CD14-positive monocyte (primary cell): ENCODE measurements around the gene CAMK1G. TPM values are rescaled to one million over a fixed set of nuclear protein-coding genes. Genes with fewer than 3 reads are reported as not detected.

Experiments
- DNase-seq, 3 donors: peaks; one replicate each; pipeline ENCODE4 v3.0.0-alpha.2; 2011 to 2022
- H2AFZ ChIP-seq: 2 replicates; pipeline ENCODE4 v1.6.0; 2012; ENCODE audit warnings: mild to moderate bottlenecking, low read depth, low read length, inconsistent platforms; ENCODE audit not compliant: insufficient read depth, poor library complexity, severe bottlenecking
- H3K27ac ChIP-seq, 2 donors: 1 replicate in 1 of 2; 2 replicates in 1 of 2; pipeline ENCODE4 v1.5.1; 2012 to 2013; ENCODE audit warnings: low read length in 2 of 2, control low read depth in 1 of 2, inconsistent platforms in 1 of 2, low read depth in 1 of 2, mild to moderate bottlenecking in 1 of 2
- H3K27me3 ChIP-seq, 2 donors: one replicate each; pipeline versions ENCODE4 v1.6.0 to v1.6.1; 2011 to 2013; ENCODE audit warnings: low read length in 2 of 2; ENCODE audit not compliant: control insufficient read depth in 2 of 2, insufficient read depth in 2 of 2
- H3K36me3 ChIP-seq, 2 donors: replicated peaks in 1 of 2; 1 replicate in 1 of 2; 2 replicates in 1 of 2; pipeline versions ENCODE4 v1.5.1 to v1.6.1; 2012 to 2013; ENCODE audit warnings: low read length in 2 of 2, control low read depth in 1 of 2, inconsistent platforms in 1 of 2, mild to moderate bottlenecking in 1 of 2; ENCODE audit not compliant: insufficient read depth in 2 of 2, control insufficient read depth in 1 of 2
- H3K4me1 ChIP-seq, 2 donors: 1 replicate in 1 of 2; 2 replicates in 1 of 2; pipeline versions ENCODE4 v1.5.1 to v1.6.1; 2012 to 2013; ENCODE audit warnings: low read length in 2 of 2, control low read depth in 1 of 2, inconsistent platforms in 1 of 2, mild to moderate bottlenecking in 1 of 2, moderate library complexity in 1 of 2; ENCODE audit not compliant: insufficient read depth in 2 of 2, control insufficient read depth in 1 of 2
- H3K4me2 ChIP-seq: replicated peaks from 2 replicates; pipeline ENCODE3; 2012; ENCODE audit warnings: low read length, moderate library complexity, mild to moderate bottlenecking; ENCODE audit not compliant: poor library complexity, severe bottlenecking; ENCODE audit errors: extremely low read depth
- H3K4me3 ChIP-seq, 3 experiments: fragments of 200-600 bp in 1 of 3; sonication (generic) in 1 of 3; replicated peaks in 1 of 3; 1 replicate in 2 of 3; 2 replicates in 1 of 3; pipeline ENCODE4 v1.5.1; 2011 to 2013; ENCODE audit warnings: low read length in 3 of 3, mild to moderate bottlenecking in 3 of 3, control low read depth in 2 of 3, low read depth in 2 of 3, inconsistent platforms in 1 of 3, moderate library complexity in 1 of 3
- H3K79me2 ChIP-seq: 2 replicates; pipeline ENCODE4 v1.6.0; 2012; ENCODE audit warnings: mild to moderate bottlenecking, control low read depth, inconsistent platforms, low read length, moderate library complexity; ENCODE audit not compliant: insufficient read depth
- H3K9ac ChIP-seq: 2 replicates; pipeline ENCODE4 v1.6.0; 2017; ENCODE audit warnings: low read length, mild to moderate bottlenecking; ENCODE audit not compliant: insufficient read depth, poor library complexity, severe bottlenecking
- H3K9me3 ChIP-seq, 2 donors: replicated peaks in 1 of 2; 1 replicate in 1 of 2; 2 replicates in 1 of 2; pipeline versions ENCODE4 v1.5.1 to v1.6.1; 2012 to 2013; ENCODE audit warnings: low read length in 2 of 2, control low read depth in 1 of 2; ENCODE audit not compliant: control insufficient read depth in 1 of 2, insufficient read depth in 1 of 2
- H4K20me1 ChIP-seq: 2 replicates; pipeline ENCODE4 v1.6.0; 2012; ENCODE audit warnings: mild to moderate bottlenecking, low read length, control low read depth, moderate library complexity; ENCODE audit not compliant: insufficient read depth
- H3K27ac Mint-ChIP-seq, 7 donors: one replicate each; pipeline ENCODE4 v1.8.0; 2020; ENCODE audit warnings: mild to moderate bottlenecking in 7 of 7, mixed read lengths in 7 of 7, moderate library complexity in 6 of 7, inconsistent platforms in 2 of 7
- H3K27me3 Mint-ChIP-seq, 3 donors: one replicate each; pipeline ENCODE4 v1.8.0; 2021 to 2022; ENCODE audit warnings: low read depth in 3 of 3, mild to moderate bottlenecking in 3 of 3, mixed read lengths in 3 of 3, moderate library complexity in 3 of 3, inconsistent platforms in 1 of 3
- H3K36me3 Mint-ChIP-seq, 2 donors: one replicate each; pipeline ENCODE4 v1.8.0; 2020; ENCODE audit warnings: mixed read lengths in 2 of 2, inconsistent platforms in 1 of 2, mild to moderate bottlenecking in 1 of 2
- H3K4me1 Mint-ChIP-seq: one replicate; pipeline ENCODE4 v1.8.0; 2020; ENCODE audit warnings: mild to moderate bottlenecking, mixed read lengths
- H3K4me3 Mint-ChIP-seq, 2 donors: one replicate each; pipeline ENCODE4 v1.8.0; 2020; ENCODE audit warnings: mild to moderate bottlenecking in 2 of 2, mixed read lengths in 2 of 2, moderate library complexity in 1 of 2
- H3K9me3 Mint-ChIP-seq, 7 donors: one replicate each; pipeline ENCODE4 v1.8.0; 2020 to 2022; ENCODE audit warnings: mixed read lengths in 7 of 7, mild to moderate bottlenecking in 6 of 7, moderate library complexity in 6 of 7, inconsistent platforms in 2 of 7
- WGBS: methylation state at CpG from one replicate; pipeline ENCODE4 v1.1.5; 2013; ENCODE audit warnings: missing lambda C conversion rate; ENCODE audit not compliant: insufficient coverage; 5-methylcytosine and 5-hydroxymethylcytosine counted together
- intact Hi-C, 2 donors: fragments of 100-400 bp; cut with micrococcal nuclease; formaldehyde crosslinking; loops; one replicate each; pipeline versions ENCODE4 v1.15.0 to v1.15.1; 2023
- polyA plus RNA-seq, 3 donors: library from polyadenylated mRNA; depleted of rRNA in 1 of 3; unstranded in 2 of 3; stranded (reverse) in 1 of 3; fragments of 300-500 nt in 2 of 3; fragments of >200 nt in 1 of 3; fragmentation: Illumina TruSeq in 2 of 3; gene quantifications; 1 replicate in 2 of 3; 2 replicates in 1 of 3; pipeline ENCODE4 v1.2.3, GENCODE V29; 2012 to 2021
- TF ChIP-seq, protein P1 (sequence below): fragments of 200-600 bp; IDR thresholded peaks from one replicate; pipeline ENCODE4 v1.8.0; 2022; ENCODE audit warnings: antibody characterized with exemption, mild to moderate bottlenecking

CAMK1G gene
- polyA plus RNA-seq, 3 donors = not detected

DNA sequence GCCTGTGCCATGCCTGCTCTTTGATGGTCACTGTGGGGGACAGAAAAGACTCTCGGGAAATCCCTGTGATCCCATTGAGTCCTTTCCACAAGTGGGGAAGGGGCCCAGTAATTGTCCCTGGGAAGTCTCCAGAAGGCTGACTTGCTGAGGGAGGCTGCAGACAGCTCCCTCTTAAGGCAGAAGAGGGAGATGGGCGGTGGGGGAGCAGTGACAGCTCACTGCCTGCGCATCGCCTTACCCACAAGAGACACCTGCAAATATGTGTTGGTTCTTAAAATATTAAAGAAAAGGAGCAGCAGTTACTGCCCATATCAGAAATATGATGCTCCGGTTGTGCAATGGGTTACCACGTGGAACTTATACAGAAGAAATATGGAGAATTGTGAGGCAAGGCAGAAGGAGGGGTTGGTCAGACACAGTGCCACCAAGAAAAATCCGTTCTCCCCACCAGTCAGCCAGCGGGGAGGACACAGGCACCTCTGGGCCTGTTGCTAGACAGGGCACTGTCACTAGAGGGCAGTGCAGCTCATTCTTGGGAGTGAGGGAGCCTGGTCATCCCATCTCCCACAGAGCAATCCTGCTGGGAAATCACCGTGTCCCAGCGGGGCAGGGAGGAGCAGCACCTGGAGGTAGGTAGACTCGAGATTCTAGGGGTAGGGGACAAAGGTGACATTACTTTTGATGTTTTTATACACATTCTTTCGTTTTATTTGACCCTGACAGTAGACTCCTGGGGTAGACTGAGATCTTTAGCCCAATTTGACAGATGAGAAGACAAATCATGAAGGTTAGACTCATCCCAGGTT is 6.9 kb upstream of the CAMK1G start:
- H3K4me1 ChIP-seq = no peaks in the 10 kb centered on the region
- no peak overlapping the region for H3K4me3 ChIP-seq
- H3K4me2 ChIP-seq = no peak overlapping the region
- no peak overlapping the region for H2AFZ ChIP-seq
- Mint-ChIP-seq H3K27me3 (peaks cover 4 to 27% (median 8%) of the 10 kb centered on the region in 3 donors), H3K4me3 (peak overlapping the region in 1 of 2 donors; percentile 46), H3K4me1 (no peaks in the 10 kb centered on the region), H3K9me3 (no peaks in the 10 kb centered on the region), H3K36me3 (no peaks in the 10 kb centered on the region), H3K27ac (peak overlapping the region in 2 of 7 donors; percentile 37 to 68)
- H3K79me2 ChIP-seq = no peaks in the 10 kb centered on the region
- peaks cover 8 to 16% of the 10 kb centered on the region in 2 donors for H3K27me3 ChIP-seq
- no peaks in the 10 kb centered on the region for H3K36me3 ChIP-seq
- H3K27ac ChIP-seq = no peak overlapping the region
- H3K9ac ChIP-seq = no peak overlapping the region
- intact Hi-C loops = loop anchor here (5.0 kb wide), 3 partner anchors 51 to 171 kb away; no protein-coding TSS in a partner anchor
- WGBS = 42% methylated on average over 4 of the region's 12 CpGs
- no peaks in the 10 kb centered on the region for H4K20me1 ChIP-seq
- H3K9me3 ChIP-seq = no peaks in the 10 kb centered on the region
- DNase-seq = peak; percentile 45 to 74 (median 71)
- TF ChIP-seq, protein P1, sequence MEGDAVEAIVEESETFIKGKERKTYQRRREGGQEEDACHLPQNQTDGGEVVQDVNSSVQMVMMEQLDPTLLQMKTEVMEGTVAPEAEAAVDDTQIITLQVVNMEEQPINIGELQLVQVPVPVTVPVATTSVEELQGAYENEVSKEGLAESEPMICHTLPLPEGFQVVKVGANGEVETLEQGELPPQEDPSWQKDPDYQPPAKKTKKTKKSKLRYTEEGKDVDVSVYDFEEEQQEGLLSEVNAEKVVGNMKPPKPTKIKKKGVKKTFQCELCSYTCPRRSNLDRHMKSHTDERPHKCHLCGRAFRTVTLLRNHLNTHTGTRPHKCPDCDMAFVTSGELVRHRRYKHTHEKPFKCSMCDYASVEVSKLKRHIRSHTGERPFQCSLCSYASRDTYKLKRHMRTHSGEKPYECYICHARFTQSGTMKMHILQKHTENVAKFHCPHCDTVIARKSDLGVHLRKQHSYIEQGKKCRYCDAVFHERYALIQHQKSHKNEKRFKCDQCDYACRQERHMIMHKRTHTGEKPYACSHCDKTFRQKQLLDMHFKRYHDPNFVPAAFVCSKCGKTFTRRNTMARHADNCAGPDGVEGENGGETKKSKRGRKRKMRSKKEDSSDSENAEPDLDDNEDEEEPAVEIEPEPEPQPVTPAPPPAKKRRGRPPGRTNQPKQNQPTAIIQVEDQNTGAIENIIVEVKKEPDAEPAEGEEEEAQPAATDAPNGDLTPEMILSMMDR = peak; percentile 99

DNA sequence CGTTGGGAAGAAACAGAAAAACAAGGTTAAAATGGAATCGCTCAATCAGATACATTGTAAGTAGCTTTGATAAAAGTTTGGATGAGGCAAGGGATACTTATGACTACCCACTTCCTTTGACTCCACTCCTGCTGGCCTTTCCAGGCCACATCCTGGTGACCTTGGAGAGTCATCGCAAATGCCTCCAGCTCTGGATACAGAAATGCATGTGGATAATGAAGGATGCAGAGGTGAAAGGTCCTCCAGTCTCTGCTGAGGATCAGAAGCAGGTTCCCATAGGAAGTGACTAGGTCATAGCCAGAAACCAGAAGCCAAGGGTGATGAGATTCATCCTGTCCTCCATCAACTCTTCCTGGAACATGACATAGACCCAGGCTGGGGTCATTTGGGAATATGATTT is 6.2 kb upstream of the CAMK1G start:
- Histone ChIP-seq H3K4me2 (no peak overlapping the region), H3K79me2 (no peaks in the 10 kb centered on the region), H4K20me1 (no peaks in the 10 kb centered on the region), H3K4me1 (no peaks in the 10 kb centered on the region), H3K9ac (no peak overlapping the region), H3K27me3 (peaks cover 8 to 20% of the 10 kb centered on the region in 2 donors), H3K9me3 (no peaks in the 10 kb centered on the region), H2AFZ (no peak overlapping the region), H3K27ac (no peak overlapping the region), H3K36me3 (no peaks in the 10 kb centered on the region), H3K4me3 (no peak overlapping the region)
- H3K27ac Mint-ChIP-seq = no peak overlapping the region
- WGBS = no CpG with 5 or more reads among the region's 3 CpGs
- H3K9me3 Mint-ChIP-seq = no peaks in the 10 kb centered on the region
- TF ChIP-seq, protein P1 = no peak
- H3K27me3 Mint-ChIP-seq = peaks cover 4 to 24% (median 6%) of the 10 kb centered on the region in 3 donors
- intact Hi-C loops = loop anchor here (5.0 kb wide), 3 partner anchors 50 to 170 kb away; no protein-coding TSS in a partner anchor
- H3K4me3 Mint-ChIP-seq = no peak overlapping the region
- no peaks in the 10 kb centered on the region for H3K4me1 Mint-ChIP-seq
- no peak for DNase-seq
- H3K36me3 Mint-ChIP-seq = no peaks in the 10 kb centered on the region
